ENCODE data around the gene PRKCD. TPM values are rescaled to one million over a fixed set of nuclear protein-coding genes. Genes with fewer than 3 reads are reported as not detected.

Gene PRKCD
- total and polyA plus RNA-seq, 4 donors: 16.1 to 33.4 (median 27.2) TPM

- intact Hi-C loops (cut with DNase I): loop anchor here in 1 of 2 donors (5.0 kb wide), 1 partner anchor 33 kb away; no protein-coding TSS in a partner anchor
- Histone ChIP-seq H3K4me3 (ENCODE audit: low read length in 2 of 2) (no peak overlapping the region), H3K36me3 (ENCODE audit: control insufficient read depth in 1 of 2, insufficient read depth in 2 of 2, low read length in 1 of 2) (peaks cover 0 to under 1% of the 10 kb centered on the region in 2 donors), H3K9me3 (ENCODE audit: control insufficient read depth, low read length) (no peaks in the 10 kb centered on the region), H3K27ac (ENCODE audit: low read depth in 1 of 2, low read length in 2 of 2) (no peak overlapping the region), H3K4me1 (ENCODE audit: control insufficient read depth in 1 of 2, insufficient read depth in 2 of 2, low read length in 2 of 2) (no peaks in the 10 kb centered on the region), H3K27me3 (ENCODE audit: control insufficient read depth in 1 of 2, insufficient read depth in 2 of 2, low read length in 1 of 2) (no peaks in the 10 kb centered on the region)
- DNase-seq (no peak), ATAC-seq (ENCODE audit: low FRiP score) (no peak)
- 88 to 92% methylated on average over 5 of the region's 5 CpGs for WGBS, 2 donors
These were observed 78.8 kb downstream of the PRKCD start for GRCh38 chr3:53239800-53240199.

- no peaks in the 10 kb centered on the region for H3K4me1 ChIP-seq (ENCODE audit: control insufficient read depth in 1 of 2, insufficient read depth in 2 of 2, low read length in 2 of 2)
- H3K4me3 ChIP-seq (ENCODE audit: low read length in 2 of 2): no peak overlapping the region
- WGBS, 2 donors: 93 to 94% methylated on average over 28 of the region's 28 CpGs
- no peaks in the 10 kb centered on the region for H3K9me3 ChIP-seq (ENCODE audit: control insufficient read depth, low read length)
- intact Hi-C loops (cut with DNase I): no loop called here
- no peak for ATAC-seq (ENCODE audit: low FRiP score)
- no peak overlapping the region for H3K27ac ChIP-seq (ENCODE audit: low read depth in 1 of 2, low read length in 2 of 2)
- H3K36me3 ChIP-seq (ENCODE audit: control insufficient read depth in 1 of 2, insufficient read depth in 2 of 2, low read length in 1 of 2): no peaks in the 10 kb centered on the region
- DNase-seq: no peak
- H3K27me3 ChIP-seq (ENCODE audit: control insufficient read depth in 1 of 2, insufficient read depth in 2 of 2, low read length in 1 of 2): no peaks in the 10 kb centered on the region
These were observed 80.3 kb downstream of the PRKCD start for GRCh38 chr3:53240989-53241972.

- no peaks in the 10 kb centered on the region for H3K36me3 ChIP-seq (ENCODE audit: control insufficient read depth in 1 of 2, insufficient read depth in 2 of 2, low read length in 1 of 2)
These were observed 81.1 kb downstream of the PRKCD start for GRCh38 chr3:53242155-53242554.

More at GRCh38 chr3:53242155-53242554, 81.1 kb downstream of the PRKCD start:
- no peak for DNase-seq
- Histone ChIP-seq H3K4me1 (ENCODE audit: control insufficient read depth in 1 of 2, insufficient read depth in 2 of 2, low read length in 2 of 2) (no peaks in the 10 kb centered on the region), H3K27ac (ENCODE audit: low read depth in 1 of 2, low read length in 2 of 2) (no peak overlapping the region), H3K4me3 (ENCODE audit: low read length in 2 of 2) (no peak overlapping the region), H3K27me3 (ENCODE audit: control insufficient read depth in 1 of 2, insufficient read depth in 2 of 2, low read length in 1 of 2) (no peaks in the 10 kb centered on the region), H3K9me3 (ENCODE audit: control insufficient read depth, low read length) (no peaks in the 10 kb centered on the region)
- 85 to 88% methylated on average over 7 of the region's 7 CpGs for WGBS, 2 donors
- intact Hi-C loops (cut with DNase I): no loop called here
- ATAC-seq (ENCODE audit: low FRiP score): no peak

Other genes starting within 250 kb of the PRKCD start
- 10 to 100 TPM in 1 of 2 donors, 1 to 10 TPM in 1; 8.8 to 12.6 TPM for gene SFMBT1, start 115.1 kb upstream of the PRKCD start, total RNA-seq
- 1 to 10 TPM in 1 of 2 donors, under 1 TPM in 1; 0.75 to 2.0 TPM for gene SFMBT1, start 115.1 kb upstream of the PRKCD start, polyA plus RNA-seq
- 10 to 100 TPM; 11.9 to 16.6 TPM for gene RFT1, start 30.8 kb upstream of the PRKCD start, total RNA-seq
- 1 to 10 TPM; 5.0 to 5.8 TPM for gene RFT1, start 30.8 kb upstream of the PRKCD start, polyA plus RNA-seq
- 100 to 1,000 TPM; 109 to 183 TPM for gene TKT, start 94.8 kb downstream of the PRKCD start, total RNA-seq
- 100 to 1,000 TPM in 1 of 2 donors, 10 to 100 TPM in 1; 92.4 to 208 TPM for gene TKT, start 94.8 kb downstream of the PRKCD start, polyA plus RNA-seq
- gene DCP1A, start 186.3 kb downstream of the PRKCD start, total RNA-seq: 10 to 100 TPM; 26.8 to 27.0 TPM
- gene DCP1A, start 186.3 kb downstream of the PRKCD start, polyA plus RNA-seq: 1 to 10 TPM; 2.5 to 8.4 TPM